ENCODE measurements around the gene VHLL. TPM values are rescaled to one million over a fixed set of nuclear protein-coding genes. Genes with fewer than 3 reads are reported as not detected.
A peak's percentile ranks its signal among the peaks of the same experiment; 100 is the strongest.

VHLL gene
- total and polyA plus RNA-seq, 12 donors: not detected

- peak overlapping the region in 9 of 10 donors; percentile 29 to 59 (median 56) for H3K4me3 ChIP-seq
- peaks cover 0 to 37% (median 5%) of the 10 kb centered on the region in 9 donors for H3K36me3 ChIP-seq
- H3K9me3 ChIP-seq: no peaks in the 10 kb centered on the region
- peak overlapping the region in 9 of 10 donors; percentile 54 to 83 (median 78) for H3K27ac ChIP-seq
- WGBS, 2 donors: 11 to 14% methylated on average over 37 of the region's 37 CpGs
- DNase-seq (peak; percentile 87 to 90), ATAC-seq (peak; percentile 93 to 97 (median 94))
- no peaks in the 10 kb centered on the region for H3K27me3 ChIP-seq
- peaks cover 5 to 39% (median 27%) of the 10 kb centered on the region in 9 donors for H3K4me1 ChIP-seq
- no peak for TF ChIP-seq CTCF (IDR thresholded peaks at IDR 0.05)
- intact Hi-C loops (cut with DNase I): no loop called here
Observed at GRCh38 chr1:156291226-156292061, 7.7 kb downstream of the VHLL start.

- no peak for DNase-seq
- intact Hi-C loops (cut with DNase I): no loop called here
- no peak overlapping the region for H3K4me3 ChIP-seq
- no peak for ATAC-seq
- H3K27me3 ChIP-seq: no peaks in the 10 kb centered on the region
- no peak for TF ChIP-seq CTCF (IDR thresholded peaks at IDR 0.05)
- H3K4me1 ChIP-seq: peaks cover 3 to 28% (median 17%) of the 10 kb centered on the region in 9 donors
- peaks cover 0 to 42% (median 5%) of the 10 kb centered on the region in 9 donors for H3K36me3 ChIP-seq
- no peaks in the 10 kb centered on the region for H3K9me3 ChIP-seq
- no peak overlapping the region for H3K27ac ChIP-seq
Observed at GRCh38 chr1:156289857-156290256, 9.2 kb downstream of the VHLL start.

- peaks cover 0 to 40% (median 23%) of the 10 kb centered on the region in 9 donors for H3K4me1 ChIP-seq
Observed at GRCh38 chr1:156286061-156286460, 13.0 kb downstream of the VHLL start.

GRCh38 chr1:156285437-156285836 lies 13.7 kb downstream of the VHLL start:
- Histone ChIP-seq H3K9me3 (no peaks in the 10 kb centered on the region), H3K27ac (no peak overlapping the region), H3K4me1 (peaks cover 0 to 40% (median 24%) of the 10 kb centered on the region in 9 donors), H3K27me3 (no peaks in the 10 kb centered on the region), H3K4me3 (no peak overlapping the region), H3K36me3 (peaks cover 0 to 26% (median 5%) of the 10 kb centered on the region in 9 donors)
- no peak for DNase-seq
- ATAC-seq: no peak
- TF ChIP-seq CTCF (IDR thresholded peaks at IDR 0.05): no peak
- intact Hi-C loops (cut with DNase I): no loop called here
- 90 to 94% methylated on average over 21 of the region's 21 CpGs for WGBS, 2 donors

More at GRCh38 chr1:156286061-156286460, 13.0 kb downstream of the VHLL start:
- H3K36me3 ChIP-seq: peaks cover 0 to 26% (median 5%) of the 10 kb centered on the region in 9 donors
- H3K9me3 ChIP-seq: no peaks in the 10 kb centered on the region
- no peak overlapping the region for H3K4me3 ChIP-seq
- DNase-seq: no peak
- H3K27ac ChIP-seq: no peak overlapping the region
- WGBS, 2 donors: 91 to 98% methylated on average over 8 of the region's 8 CpGs
- ATAC-seq: no peak
- intact Hi-C loops (cut with DNase I): no loop called here
- no peak for TF ChIP-seq CTCF (IDR thresholded peaks at IDR 0.05)
- no peaks in the 10 kb centered on the region for H3K27me3 ChIP-seq
